GOT3 (cell line): ENCODE measurements around the gene CD109.
A peak's percentile ranks its signal among the peaks of the same experiment; 100 is the strongest.
"Not testable (repeated sequence)": the region's sequence is repeated elsewhere in the genome, so short reads cannot be mapped to it uniquely, and the experiment has no call there.

Experiments used
- DNase-seq: peaks from one replicate; lab custom pipeline; 2025; ENCODE audit warnings: mixed read lengths; lab: John Stamatoyannopoulos, UW

Gene CD109

GRCh38 chr6:73688351-73688750 is 7.7 kb upstream of the CD109 start:
- DNase-seq, result no peak

- no peak for DNase-seq
Observed at GRCh38 chr6:73690056-73690455, 5.9 kb upstream of the CD109 start.

- no peak for DNase-seq
Observed at GRCh38 chr6:73691512-73691911, 4.5 kb upstream of the CD109 start.

- DNase-seq, result no peak
Observed at GRCh38 chr6:73694711-73695411, 1.1 kb upstream of the CD109 start.

DNA sequence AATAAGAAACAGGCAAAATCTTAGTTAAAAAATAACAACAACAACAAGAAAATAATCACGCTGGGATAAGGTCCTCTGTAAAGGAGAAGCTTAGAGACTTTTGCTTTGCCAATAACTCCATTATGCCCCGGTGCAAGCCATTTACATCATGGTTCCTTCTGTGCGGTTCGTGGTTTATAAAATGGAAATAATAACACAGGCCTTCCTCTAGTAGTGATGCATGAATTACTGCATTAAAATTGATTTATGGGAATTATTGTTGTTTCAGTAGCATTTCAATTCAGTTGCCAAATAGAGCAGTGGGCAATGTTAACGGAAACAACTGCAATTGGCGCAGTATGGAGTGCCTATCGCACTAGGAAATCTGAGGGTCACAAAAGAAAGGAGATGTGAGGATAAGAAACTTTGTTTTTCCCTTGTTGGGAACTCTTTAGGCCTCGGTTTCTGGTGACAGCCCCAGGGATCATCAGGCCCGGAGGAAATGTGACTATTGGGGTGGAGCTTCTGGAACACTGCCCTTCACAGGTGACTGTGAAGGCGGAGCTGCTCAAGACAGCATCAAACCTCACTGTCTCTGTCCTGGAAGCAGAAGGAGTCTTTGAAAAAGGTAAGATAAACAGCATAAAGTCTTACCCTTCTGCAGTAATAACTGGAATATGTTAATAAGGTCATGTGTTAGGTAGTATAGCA is 1.1 kb downstream of the CD109 start:
- no peak for DNase-seq

- DNase-seq, result no peak
Observed at GRCh38 chr6:73699676-73700459, 3.9 kb downstream of the CD109 start.

- no peak for DNase-seq
Observed at GRCh38 chr6:73702444-73702843, 6.4 kb downstream of the CD109 start.

GRCh38 chr6:73703466-73703865 is 7.5 kb downstream of the CD109 start:
- DNase-seq, result no peak

GRCh38 chr6:73704260-73704659 is 8.3 kb downstream of the CD109 start:
- peak; percentile 38 for DNase-seq

GRCh38 chr6:73704798-73705197 is 8.8 kb downstream of the CD109 start:
- DNase-seq, result no peak

DNA sequence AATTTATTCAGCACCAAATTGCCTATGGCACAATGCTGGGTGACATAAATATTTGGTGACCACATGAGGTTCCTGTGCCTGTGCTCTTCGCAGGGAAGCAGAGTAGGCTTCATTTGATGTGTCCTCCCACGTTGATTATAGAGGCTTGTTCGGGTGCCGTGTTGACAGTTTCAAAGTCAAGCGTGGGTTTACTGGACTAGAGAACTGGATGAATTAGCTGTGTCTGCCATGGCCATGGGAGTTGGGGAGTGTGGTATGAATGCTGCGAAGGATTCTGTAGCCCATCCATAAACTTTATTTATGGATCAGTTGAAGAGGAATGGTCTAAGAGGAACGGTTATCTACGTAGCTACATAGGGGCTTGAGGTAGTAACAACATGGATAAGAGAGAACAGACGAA is 11.0 kb downstream of the CD109 start:
- DNase-seq, result no peak

GRCh38 chr6:73710470-73710869 is 14.5 kb downstream of the CD109 start:
- no peak for DNase-seq

- no peak for DNase-seq
Observed at GRCh38 chr6:73710948-73711347, 14.9 kb downstream of the CD109 start.

DNA sequence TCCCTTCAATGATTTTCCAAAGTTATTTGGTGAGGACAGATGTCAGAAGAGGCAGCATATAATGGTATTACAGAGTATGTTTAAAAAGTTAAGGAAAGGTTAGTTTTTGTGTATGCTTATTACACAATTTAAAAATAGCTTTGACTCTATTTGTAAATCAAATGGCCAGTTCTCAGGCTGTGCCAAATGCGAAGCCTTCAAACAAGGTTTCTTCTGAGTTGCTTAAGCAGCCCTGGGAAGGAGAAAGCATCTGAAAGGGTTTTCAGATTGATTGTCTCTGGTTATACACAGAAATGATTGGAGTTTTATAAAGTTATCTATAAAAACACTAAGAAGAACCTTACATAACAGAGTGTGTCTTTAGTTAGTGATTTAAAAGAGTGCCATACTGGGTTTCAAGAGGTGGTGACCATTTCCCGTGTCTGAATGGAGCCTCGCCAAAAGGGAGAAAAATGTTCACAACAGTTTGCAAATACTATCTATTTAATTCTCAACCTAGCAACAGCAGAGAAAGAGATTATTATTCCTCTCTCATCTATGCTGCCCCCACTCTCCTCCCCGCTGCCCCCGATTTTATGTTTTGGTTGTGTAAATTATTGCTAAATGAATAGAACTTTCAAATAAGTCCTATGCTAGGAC is 16.7 kb downstream of the CD109 start:
- no peak for DNase-seq

- DNase-seq, result no peak
Observed at GRCh38 chr6:73713426-73714147, 17.6 kb downstream of the CD109 start.

- not testable (repeated sequence) for DNase-seq
Observed at GRCh38 chr6:73715111-73715508, 19.1 kb downstream of the CD109 start.

- DNase-seq, result no peak
Observed at GRCh38 chr6:73719046-73719445, 23.0 kb downstream of the CD109 start.

GRCh38 chr6:73722318-73723060 is 26.5 kb downstream of the CD109 start:
- DNase-seq, result no peak

GRCh38 chr6:73723480-73723879 is 27.5 kb downstream of the CD109 start:
- DNase-seq, result not testable (repeated sequence)

DNA sequence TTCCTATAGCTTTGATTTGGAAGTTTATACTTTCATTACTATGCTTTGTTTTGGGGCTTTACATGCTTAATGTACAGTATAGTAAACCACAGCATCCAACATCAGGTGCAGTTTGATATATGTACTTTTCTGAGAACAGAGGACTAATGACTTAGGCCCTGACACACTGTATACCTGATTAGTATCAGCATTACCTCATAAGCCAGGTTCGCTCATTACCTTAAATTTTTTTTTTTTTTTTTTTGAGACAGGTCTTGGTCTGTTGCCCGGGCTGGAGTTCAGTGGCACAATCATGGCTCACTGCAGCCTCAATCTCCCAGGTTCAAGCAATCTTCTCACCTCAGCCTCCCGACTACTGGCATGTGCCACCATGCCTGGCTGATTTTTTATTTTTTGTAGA is 28.4 kb downstream of the CD109 start:
- no peak for DNase-seq

DNA sequence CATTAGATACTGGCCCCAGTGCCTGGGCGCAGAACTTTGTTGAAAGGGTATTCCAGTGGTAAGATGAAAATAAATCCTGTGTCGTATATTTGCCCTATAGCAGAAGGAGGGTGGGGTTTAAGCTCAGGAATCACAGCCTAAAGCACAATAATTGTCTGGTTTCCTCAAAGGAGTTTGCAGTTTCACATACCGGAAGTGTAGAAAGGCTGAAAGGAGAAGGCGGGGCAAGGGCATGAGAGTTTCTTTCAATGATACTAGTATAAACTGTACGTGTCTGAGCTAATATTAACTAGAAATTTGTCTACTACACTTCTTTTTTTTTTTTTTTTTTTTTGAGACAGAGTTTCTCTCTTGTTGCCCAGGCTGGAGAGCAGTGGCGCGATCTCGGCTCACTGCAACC is 29.2 kb downstream of the CD109 start:
- DNase-seq, result not testable (repeated sequence)
